GM19372 (cell line): ENCODE data around the gene RABGAP1L.
"Not testable (repeated sequence)": the region's sequence is repeated elsewhere in the genome, so short reads cannot be mapped to it uniquely, and the experiment has no call there.

Experiments
- ATAC-seq: cut with Tn5 transposase; IDR thresholded peaks from one replicate; pipeline ENCODE4 v1.9.1; 2021; ENCODE audit warnings: mild to moderate bottlenecking, low read depth, moderate library complexity; ENCODE audit not compliant: unreplicated experiment

RABGAP1L gene

GRCh38 chr1:174693539-174693938 lies 534.2 kb downstream of the RABGAP1L start:
- not testable (repeated sequence) for ATAC-seq

- no peak for ATAC-seq
Measured at GRCh38 chr1:174696026-174696821, 536.9 kb downstream of the RABGAP1L start.

- ATAC-seq: no peak
Measured at GRCh38 chr1:174700314-174700713, 541.0 kb downstream of the RABGAP1L start.

- ATAC-seq: no peak
Measured at GRCh38 chr1:174700775-174701174, 541.5 kb downstream of the RABGAP1L start.

GRCh38 chr1:174701565-174701964 lies 542.2 kb downstream of the RABGAP1L start:
- ATAC-seq: no peak

GRCh38 chr1:174702011-174702410 lies 542.7 kb downstream of the RABGAP1L start:
- no peak for ATAC-seq

- ATAC-seq: no peak
Measured at GRCh38 chr1:174703309-174703708, 544.0 kb downstream of the RABGAP1L start.

- no peak for ATAC-seq
Measured at GRCh38 chr1:174704300-174704699, 545.0 kb downstream of the RABGAP1L start.

- ATAC-seq: no peak
Measured at GRCh38 chr1:174710868-174711845, 551.8 kb downstream of the RABGAP1L start.

- not testable (repeated sequence) for ATAC-seq
Measured at GRCh38 chr1:174711848-174712247, 552.5 kb downstream of the RABGAP1L start.

- no peak for ATAC-seq
Measured at GRCh38 chr1:174712541-174712940, 553.2 kb downstream of the RABGAP1L start.

- ATAC-seq: no peak
Measured at GRCh38 chr1:174713796-174714195, 554.5 kb downstream of the RABGAP1L start.

GRCh38 chr1:174719194-174719593 lies 559.9 kb downstream of the RABGAP1L start:
- ATAC-seq: no peak

- no peak for ATAC-seq
Measured at GRCh38 chr1:174720618-174721017, 561.3 kb downstream of the RABGAP1L start.

- no peak for ATAC-seq
Measured at GRCh38 chr1:174721246-174721645, 561.9 kb downstream of the RABGAP1L start.

- no peak for ATAC-seq
Measured at GRCh38 chr1:174723816-174724215, 564.5 kb downstream of the RABGAP1L start.

- ATAC-seq: no peak
Measured at GRCh38 chr1:174724219-174724618, 564.9 kb downstream of the RABGAP1L start.

- no peak for ATAC-seq
Measured at GRCh38 chr1:174726167-174726879, 567.0 kb downstream of the RABGAP1L start.

GRCh38 chr1:174726880-174727585 lies 567.7 kb downstream of the RABGAP1L start:
- no peak for ATAC-seq

- ATAC-seq: no peak
Measured at GRCh38 chr1:174734270-174734669, 575.0 kb downstream of the RABGAP1L start.
